Stomach (tissue), 4 donors: ENCODE data around the gene PKP1.

Experiments
- POLR2A ChIP-seq, 4 donors: fragments of 450-650 bp; IDR thresholded peaks; one replicate each; pipeline ENCODE4 v1.6.1; 2016; ENCODE audit warnings: antibody characterized with exemption in 4 of 4, control low read depth in 2 of 4, mild to moderate bottlenecking in 1 of 4, moderate library complexity in 1 of 4
- POLR2AphosphoS5 ChIP-seq, 3 donors: sonication (generic); formaldehyde crosslinking; IDR thresholded peaks; one replicate each; pipeline ENCODE4 v1.6.1; 2016; ENCODE audit warnings: antibody characterized with exemption in 3 of 3
- TF ChIP-seq, protein P1 (sequence below), 7 experiments: fragments of 450-650 bp in 4 of 7; fragments of 200-600 bp in 3 of 7; sonication (generic) in 3 of 7; IDR thresholded peaks; one replicate each; pipeline ENCODE4 v1.5.1; 2016 to 2019; ENCODE audit warnings: antibody characterized with exemption in 7 of 7, control low read depth in 2 of 7, mild to moderate bottlenecking in 1 of 7

- TF ChIP-seq, protein P1, sequence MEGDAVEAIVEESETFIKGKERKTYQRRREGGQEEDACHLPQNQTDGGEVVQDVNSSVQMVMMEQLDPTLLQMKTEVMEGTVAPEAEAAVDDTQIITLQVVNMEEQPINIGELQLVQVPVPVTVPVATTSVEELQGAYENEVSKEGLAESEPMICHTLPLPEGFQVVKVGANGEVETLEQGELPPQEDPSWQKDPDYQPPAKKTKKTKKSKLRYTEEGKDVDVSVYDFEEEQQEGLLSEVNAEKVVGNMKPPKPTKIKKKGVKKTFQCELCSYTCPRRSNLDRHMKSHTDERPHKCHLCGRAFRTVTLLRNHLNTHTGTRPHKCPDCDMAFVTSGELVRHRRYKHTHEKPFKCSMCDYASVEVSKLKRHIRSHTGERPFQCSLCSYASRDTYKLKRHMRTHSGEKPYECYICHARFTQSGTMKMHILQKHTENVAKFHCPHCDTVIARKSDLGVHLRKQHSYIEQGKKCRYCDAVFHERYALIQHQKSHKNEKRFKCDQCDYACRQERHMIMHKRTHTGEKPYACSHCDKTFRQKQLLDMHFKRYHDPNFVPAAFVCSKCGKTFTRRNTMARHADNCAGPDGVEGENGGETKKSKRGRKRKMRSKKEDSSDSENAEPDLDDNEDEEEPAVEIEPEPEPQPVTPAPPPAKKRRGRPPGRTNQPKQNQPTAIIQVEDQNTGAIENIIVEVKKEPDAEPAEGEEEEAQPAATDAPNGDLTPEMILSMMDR (IDR thresholded peaks at IDR 0.05), result no peak
- TF ChIP-seq POLR2A (IDR thresholded peaks at IDR 0.05) (no peak), POLR2AphosphoS5 (IDR thresholded peaks at IDR 0.05) (no peak)
Observed at GRCh38 chr1:201328576-201328975, 45.3 kb downstream of the PKP1 start.
